ENCODE measurements around the gene PCDHA11. TPM values are rescaled to one million over a fixed set of nuclear protein-coding genes. Genes with fewer than 3 reads are reported as not detected.
A peak's percentile ranks its signal among the peaks of the same experiment; 100 is the strongest.
"Not testable (repeated sequence)": the region's sequence is repeated elsewhere in the genome, so short reads cannot be mapped to it uniquely, and the experiment has no call there.

PCDHA11 gene
- total RNA-seq, 2 donors from 2014 or later = 0.14 TPM

DNA sequence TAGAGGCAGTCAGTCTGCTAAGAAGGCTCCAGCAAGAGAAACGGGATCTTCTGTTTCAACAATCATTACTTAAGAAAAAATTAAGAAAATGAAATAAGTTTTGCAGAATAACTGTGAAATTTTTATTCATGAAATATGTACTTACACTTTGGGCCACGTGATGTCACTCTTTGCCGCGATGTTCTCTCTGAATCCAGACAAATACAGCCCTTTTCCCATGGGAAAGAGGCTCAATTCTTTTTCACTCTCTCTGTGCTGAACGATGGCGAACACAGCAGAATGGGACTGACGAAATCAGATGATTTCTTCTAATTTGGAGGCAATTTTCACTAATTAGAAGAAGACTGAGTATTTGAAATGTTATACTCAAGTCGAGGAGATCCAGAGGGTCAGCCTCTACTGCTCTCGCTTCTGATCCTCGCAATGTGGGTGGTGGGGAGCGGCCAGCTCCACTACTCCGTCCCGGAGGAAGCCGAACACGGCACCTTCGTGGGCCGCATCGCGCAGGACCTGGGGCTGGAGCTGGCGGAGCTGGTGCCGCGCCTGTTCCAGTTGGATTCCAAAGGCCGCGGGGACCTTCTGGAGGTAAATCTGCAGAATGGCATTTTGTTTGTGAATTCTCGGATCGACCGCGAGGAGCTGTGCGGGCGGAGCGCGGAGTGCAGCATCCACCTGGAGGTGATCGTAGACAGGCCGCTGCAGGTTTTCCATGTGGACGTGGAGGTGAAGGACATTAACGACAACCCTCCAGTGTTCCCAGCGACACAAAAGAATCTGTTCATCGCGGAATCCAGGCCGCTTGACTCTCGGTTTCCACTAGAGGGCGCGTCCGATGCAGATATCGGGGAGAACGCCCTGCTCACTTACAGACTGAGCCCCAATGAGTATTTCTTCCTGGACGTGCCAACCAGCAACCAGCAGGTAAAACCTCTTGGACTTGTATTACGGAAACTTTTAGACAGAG, 20.3 kb upstream of the PCDHA11 start, which contains the start of gene PCDHA9:
Gene PCDHA9, plus strand, starts transcription at position 244 of the 964 bp plus-strand sequence. Its CDS starts 114 bp downstream, at position 358.
- intact Hi-C loops (cut with DNase I); DNase-seq (ENCODE audit: low spot score): not testable (repeated sequence)

DNA sequence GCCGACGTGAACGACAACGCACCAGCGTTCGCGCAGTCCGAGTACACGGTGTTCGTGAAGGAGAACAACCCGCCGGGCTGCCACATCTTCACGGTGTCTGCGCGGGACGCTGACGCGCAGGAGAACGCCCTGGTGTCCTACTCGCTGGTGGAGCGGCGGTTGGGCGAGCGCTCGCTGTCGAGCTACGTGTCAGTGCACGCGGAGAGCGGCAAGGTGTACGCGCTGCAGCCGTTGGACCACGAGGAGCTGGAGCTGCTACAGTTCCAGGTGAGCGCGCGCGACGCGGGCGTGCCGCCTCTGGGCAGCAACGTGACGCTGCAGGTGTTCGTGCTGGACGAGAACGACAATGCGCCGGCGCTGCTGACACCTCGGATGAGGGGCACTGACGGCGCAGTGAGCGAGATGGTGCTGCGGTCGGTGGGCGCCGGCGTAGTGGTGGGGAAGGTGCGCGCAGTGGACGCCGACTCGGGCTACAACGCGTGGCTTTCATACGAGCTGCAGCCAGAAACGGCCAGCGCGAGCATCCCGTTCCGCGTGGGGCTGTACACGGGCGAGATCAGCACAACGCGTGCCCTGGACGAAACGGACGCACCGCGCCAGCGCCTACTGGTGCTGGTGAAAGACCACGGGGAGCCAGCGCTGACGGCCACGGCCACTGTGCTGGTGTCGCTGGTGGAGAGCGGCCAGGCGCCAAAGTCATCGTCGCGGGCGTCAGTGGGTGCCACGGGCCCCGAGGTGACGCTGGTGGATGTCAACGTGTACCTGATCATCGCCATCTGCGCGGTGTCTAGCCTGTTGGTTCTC, 18.7 kb upstream of the PCDHA11 start:
- intact Hi-C loops (cut with DNase I); DNase-seq (ENCODE audit: low spot score): not testable (repeated sequence)

DNA sequence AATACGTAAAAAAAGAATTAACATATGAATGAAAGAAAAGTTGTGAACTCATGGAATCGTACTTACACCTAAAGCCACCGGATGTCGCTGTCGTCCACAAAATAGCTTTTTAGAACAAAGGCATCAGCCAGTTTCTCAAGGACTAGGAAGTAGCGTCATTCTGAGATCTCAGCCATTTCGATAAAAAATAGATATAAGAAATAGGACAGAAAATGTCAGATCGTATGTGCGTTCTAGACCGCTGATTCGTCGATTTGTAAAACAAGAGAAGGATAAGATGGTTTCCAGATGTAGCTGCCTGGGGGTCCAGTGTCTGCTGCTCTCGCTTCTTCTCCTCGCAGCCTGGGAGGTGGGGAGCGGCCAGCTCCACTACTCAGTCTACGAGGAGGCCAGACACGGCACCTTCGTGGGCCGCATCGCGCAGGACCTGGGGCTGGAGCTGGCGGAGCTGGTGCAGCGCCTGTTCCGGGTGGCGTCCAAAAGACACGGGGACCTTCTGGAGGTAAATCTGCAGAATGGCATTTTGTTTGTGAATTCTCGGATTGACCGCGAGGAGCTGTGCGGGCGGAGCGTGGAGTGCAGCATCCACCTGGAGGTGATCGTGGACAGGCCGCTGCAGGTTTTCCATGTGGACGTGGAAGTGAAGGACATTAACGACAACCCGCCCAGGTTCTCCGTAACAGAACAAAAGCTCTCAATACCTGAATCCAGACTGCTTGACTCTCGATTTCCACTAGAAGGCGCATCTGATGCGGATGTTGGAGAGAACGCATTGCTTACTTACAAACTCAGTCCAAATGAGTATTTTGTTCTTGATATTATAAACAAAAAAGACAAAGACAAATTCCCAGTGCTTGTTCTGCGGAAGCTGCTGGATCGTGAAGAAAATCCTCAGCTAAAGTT, 12.7 kb upstream of the PCDHA11 start, which contains the start of gene PCDHA10:
Gene PCDHA10, plus strand, starts transcription at position 126 of the 903 bp plus-strand sequence. Its CDS starts 152 bp downstream, at position 278.
- no peak for DNase-seq (ENCODE audit: low spot score)

DNA sequence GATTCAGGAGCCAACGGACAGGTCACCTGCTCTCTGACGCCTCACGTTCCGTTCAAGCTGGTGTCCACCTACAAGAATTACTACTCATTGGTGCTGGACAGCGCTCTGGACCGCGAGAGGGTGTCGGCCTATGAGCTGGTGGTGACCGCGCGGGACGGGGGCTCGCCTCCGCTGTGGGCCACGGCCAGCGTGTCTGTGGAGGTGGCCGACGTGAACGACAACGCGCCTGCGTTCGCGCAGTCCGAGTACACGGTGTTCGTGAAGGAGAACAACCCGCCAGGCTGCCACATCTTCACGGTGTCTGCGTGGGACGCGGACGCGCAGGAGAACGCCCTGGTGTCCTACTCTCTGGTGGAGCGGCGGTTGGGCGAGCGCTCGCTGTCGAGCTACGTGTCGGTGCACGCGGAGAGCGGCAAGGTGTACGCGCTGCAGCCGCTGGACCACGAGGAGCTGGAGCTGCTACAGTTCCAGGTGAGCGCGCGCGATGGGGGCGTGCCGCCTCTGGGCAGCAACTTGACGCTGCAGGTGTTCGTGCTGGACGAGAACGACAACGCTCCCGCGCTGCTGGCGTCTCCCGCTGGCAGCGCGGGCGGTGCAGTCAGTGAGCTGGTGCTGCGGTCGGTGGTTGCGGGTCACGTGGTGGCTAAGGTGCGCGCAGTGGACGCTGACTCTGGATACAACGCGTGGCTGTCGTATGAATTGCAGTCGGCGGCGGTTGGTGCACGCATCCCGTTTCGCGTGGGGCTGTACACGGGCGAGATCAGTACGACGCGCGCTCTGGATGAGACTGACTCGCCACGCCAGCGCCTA, 11.4 kb upstream of the PCDHA11 start:
- no peak for DNase-seq (ENCODE audit: low spot score)
- intact Hi-C loops (cut with DNase I) = no loop called here

More for the DNA sequence above, 12.7 kb upstream of the PCDHA11 start, which contains the start of gene PCDHA10:
- intact Hi-C loops (cut with DNase I) = no loop called here

DNA sequence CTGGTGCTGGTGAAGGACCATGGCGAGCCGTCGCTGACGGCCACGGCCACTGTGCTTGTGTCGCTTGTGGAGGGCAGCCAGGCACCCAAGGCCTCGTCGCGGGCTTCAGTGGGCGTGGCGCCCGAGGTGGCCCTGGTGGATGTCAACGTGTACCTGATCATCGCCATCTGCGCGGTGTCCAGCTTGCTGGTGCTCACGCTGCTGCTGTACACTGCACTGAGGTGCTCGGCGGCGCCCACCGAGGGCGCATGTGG, 10.8 kb upstream of the PCDHA11 start:
- no peak for DNase-seq (ENCODE audit: low spot score)
- intact Hi-C loops (cut with DNase I) = no loop called here

DNA sequence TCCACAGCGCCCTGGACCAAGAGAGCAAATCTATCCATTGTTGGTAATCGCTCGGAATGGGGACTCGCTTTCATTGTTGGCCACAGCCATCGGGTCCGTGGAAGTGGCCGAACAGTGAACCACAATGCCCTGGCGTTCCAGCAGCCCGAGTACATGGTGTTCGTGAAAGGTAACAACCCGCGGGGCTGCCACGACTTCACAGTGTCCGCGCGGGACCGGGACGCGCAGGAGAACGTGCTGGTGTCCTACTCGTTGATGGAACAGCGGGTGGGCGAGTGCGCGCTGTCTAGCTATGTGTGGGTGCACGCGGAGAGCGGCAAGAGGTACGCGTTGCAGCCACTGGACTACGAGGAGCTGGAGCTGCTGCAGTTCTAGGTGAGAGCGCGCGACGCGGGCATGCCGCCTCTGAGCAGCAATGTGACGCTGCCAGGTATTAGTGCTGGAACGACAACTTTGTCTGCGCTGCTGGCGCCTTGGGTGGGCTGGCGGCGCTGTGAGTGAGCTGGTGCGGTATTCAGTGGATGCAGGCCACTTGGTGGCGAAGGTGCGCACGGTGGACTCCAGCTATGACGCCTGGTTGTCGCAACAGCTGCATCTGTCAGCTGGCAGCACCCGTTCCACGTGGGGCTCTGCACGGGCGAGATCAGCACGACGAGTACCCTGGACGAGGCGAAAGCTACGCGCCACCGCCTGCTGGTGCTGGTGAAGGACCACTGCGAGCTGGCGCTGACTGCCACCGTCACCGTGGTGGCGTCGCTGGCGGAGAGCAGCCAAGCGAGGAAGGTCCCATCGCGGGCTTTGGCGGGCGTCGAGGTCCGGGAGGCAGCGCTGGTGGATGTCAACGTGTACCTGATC, 6.1 kb upstream of the PCDHA11 start:
- intact Hi-C loops (cut with DNase I) = no loop called here
- no peak for DNase-seq (ENCODE audit: low spot score)

DNA sequence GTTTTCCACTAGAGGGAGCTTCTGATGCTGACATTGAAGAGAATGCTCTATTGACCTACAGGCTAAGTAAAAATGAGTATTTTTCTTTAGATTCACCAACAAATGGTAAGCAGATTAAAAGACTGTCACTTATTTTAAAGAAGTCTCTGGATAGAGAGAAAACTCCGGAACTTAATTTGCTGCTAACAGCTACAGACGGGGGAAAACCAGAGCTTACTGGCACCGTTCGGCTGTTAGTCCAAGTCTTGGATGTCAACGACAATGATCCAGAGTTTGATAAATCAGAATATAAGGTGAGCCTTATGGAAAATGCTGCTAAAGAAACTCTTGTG, 764 bp downstream of the PCDHA11 start:
- no peak for DNase-seq (ENCODE audit: low spot score)
- intact Hi-C loops (cut with DNase I) = no loop called here

DNA sequence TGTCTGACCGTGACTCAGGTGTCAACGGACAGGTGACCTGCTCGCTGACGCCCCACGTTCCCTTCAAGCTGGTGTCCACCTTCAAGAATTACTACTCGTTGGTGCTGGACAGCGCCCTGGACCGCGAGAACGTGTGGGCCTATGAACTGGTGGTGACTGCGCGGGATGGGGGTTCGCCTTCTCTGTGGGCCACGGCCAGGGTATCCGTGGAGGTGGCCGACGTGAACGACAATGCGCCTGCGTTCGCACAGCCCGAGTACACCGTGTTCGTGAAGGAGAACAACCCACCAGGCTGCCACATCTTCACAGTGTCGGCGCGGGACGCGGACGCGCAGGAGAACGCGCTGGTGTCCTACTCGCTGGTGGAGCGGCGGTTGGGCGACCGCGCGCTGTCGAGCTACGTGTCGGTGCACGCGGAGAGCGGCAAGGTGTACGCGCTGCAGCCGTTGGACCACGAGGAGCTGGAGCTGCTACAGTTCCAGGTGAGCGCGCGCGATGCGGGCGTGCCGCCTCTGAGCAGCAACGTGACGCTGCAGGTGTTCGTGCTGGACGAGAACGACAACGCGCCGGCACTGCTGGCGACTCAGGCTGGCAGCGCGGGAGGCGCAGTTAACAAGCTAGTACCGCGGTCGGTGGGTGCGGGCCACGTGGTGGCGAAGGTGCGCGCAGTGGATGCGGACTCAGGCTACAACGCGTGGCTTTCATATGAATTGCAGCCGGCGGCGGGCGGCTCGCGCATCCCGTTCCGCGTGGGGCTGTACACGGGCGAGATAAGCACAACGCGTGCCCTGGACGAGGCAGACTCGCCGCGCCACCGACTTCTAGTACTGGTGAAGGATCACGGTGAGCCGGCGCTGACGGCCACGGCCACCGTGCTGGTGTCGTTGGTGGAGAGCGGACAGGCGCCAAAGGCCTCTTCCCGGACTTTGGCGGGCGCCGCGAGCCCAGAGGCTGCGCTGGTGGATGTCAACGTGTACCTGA, 1.8 kb downstream of the PCDHA11 start:
- intact Hi-C loops (cut with DNase I) = no loop called here

DNA sequence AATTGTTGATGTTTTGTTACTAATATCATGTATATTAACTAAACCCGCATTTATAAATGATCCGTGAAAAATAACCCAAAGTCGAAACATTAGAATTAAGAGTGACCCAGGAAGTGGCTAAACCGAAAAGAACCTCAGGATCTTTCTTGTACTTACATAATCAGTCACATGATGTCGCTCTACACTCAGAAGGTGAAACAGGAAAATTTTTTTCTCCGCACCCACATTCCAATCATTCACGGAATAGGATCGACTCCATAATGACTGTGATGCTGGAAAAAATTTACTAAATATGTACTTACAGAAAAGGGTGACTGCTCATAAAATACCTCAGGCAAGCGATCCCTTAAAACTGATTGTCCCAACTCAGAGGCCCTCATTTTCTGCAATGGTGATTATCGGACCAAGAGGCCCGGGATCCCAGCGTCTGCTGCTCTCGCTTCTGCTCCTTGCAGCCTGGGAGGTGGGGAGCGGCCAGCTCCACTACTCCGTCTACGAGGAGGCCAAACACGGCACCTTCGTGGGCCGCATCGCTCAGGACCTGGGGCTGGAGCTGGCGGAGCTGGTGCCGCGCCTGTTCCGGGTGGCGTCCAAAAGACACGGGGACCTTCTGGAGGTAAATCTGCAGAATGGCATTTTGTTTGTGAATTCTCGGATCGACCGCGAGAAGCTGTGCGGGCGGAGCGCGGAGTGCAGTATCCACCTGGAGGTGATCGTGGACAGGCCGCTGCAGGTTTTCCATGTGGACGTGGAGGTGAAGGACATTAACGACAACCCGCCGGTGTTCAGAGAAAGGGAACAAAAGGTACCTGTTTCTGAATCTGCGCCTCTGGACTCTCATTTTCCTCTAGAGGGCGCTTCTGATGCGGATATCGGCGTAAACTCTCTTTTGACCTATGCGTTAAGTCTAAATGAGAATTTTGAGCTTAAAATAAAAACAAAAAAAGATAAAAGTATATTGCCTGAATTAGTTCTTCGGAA, 6.6 kb downstream of the PCDHA11 start, which contains the start of gene PCDHA12:
Gene PCDHA12, plus strand, starts transcription at position 224 of the 981 bp plus-strand sequence. Its CDS starts 165 bp downstream, at position 389.
- intact Hi-C loops (cut with DNase I) = no loop called here
- DNase-seq (ENCODE audit: low spot score) = no peak

More for the DNA sequence above, 1.8 kb downstream of the PCDHA11 start:
- no peak for DNase-seq (ENCODE audit: low spot score)

DNA sequence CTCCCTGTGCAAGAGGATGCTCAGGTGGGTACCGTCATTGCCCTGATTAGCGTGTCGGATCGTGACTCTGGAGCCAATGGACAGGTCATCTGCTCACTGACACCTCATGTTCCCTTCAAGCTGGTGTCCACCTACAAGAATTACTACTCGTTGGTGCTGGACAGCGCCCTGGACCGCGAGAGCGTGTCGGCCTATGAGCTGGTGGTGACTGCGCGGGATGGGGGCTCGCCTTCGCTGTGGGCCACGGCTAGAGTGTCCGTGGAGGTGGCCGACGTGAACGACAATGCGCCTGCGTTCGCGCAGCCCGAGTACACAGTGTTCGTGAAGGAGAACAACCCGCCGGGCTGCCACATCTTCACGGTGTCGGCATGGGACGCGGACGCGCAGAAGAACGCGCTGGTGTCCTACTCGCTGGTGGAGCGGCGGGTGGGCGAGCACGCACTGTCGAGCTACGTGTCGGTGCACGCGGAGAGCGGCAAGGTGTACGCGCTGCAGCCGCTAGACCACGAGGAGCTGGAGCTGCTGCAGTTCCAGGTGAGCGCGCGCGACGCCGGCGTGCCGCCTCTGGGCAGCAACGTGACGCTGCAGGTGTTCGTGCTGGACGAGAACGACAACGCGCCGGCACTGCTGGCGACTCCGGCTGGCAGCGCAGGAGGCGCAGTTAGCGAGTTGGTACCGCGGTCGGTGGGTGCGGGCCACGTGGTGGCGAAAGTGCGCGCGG, 7.9 kb downstream of the PCDHA11 start:
- DNase-seq (ENCODE audit: low spot score); intact Hi-C loops (cut with DNase I): not testable (repeated sequence)

DNA sequence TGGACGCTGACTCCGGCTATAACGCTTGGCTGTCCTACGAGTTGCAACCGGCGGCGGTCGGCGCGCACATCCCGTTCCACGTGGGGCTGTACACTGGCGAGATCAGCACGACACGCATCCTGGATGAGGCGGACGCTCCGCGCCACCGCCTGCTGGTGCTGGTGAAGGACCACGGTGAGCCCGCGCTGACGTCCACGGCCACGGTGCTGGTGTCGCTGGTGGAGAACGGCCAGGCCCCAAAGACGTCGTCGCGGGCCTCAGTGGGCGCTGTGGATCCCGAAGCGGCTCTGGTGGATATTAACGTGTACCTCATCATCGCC, 8.5 kb downstream of the PCDHA11 start:
- intact Hi-C loops (cut with DNase I) = no loop called here
- no peak for DNase-seq (ENCODE audit: low spot score)

DNA sequence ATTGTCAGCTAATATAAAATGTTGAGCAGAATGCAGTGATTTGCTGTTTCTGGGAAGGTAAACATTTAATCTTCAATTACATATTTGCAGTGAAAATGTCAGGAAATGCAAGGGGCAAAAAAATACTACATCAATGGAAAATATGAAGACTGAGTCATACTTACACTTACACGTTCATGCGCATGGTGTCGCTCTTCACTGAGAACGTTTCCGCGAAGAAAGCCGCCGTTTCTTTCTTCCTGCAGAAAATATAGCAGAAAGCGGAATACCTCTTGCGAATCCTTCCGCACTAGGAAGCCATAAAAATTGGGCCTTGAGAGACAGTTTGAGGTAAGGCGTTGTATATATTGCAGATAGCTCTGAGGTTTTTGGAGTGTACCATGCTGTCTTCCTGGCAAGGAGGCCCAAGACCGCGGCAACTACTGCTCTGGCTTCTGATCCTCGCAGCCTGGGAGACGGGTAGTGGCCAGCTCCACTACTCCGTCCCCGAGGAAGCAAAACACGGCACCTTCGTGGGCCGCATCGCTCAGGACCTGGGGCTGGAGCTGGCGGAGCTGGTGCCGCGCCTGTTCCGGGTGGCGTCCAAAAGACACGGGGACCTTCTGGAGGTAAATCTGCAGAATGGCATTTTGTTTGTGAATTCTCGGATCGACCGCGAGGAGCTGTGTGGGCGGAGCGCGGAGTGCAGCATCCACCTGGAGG, 13.3 kb downstream of the PCDHA11 start, which contains the start of gene PCDHA13:
Gene PCDHA13, plus strand, starts transcription at position 236 of the 702 bp plus-strand sequence. Its CDS starts 145 bp downstream, at position 381.
- intact Hi-C loops (cut with DNase I) = no loop called here
- DNase-seq (ENCODE audit: low spot score) = no peak

DNA sequence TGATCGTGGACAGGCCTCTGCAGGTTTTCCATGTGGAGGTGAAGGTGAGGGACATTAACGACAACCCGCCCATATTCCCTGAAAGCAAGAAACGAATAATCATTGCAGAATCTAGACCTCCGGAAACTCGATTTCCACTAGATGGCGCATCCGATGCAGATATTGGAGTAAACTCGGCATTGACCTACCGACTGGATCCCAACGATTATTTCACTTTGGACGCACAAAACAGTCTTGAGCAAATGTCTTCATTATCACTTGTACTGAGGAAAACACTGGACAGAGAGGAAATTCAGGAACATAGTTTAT, 13.8 kb downstream of the PCDHA11 start:
- DNase-seq (ENCODE audit: low spot score) = no peak
- intact Hi-C loops (cut with DNase I) = no loop called here

DNA sequence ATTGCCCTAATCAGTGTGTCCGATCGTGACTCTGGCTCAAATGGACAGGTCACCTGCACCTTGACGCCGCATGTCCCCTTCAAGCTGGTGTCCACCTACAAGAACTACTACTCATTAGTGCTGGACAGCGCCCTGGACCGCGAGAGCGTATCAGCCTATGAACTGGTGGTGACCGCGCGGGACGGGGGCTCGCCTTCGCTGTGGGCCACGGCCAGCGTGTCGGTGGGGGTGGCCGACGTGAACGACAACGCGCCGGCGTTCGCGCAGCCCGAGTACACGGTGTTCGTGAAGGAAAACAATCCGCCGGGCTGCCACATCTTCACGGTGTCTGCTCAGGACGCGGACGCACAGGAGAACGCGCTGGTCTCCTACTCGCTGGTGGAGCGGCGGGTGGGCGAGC, 14.6 kb downstream of the PCDHA11 start:
- intact Hi-C loops (cut with DNase I) = no loop called here
- peak; percentile 80 for DNase-seq (ENCODE audit: low spot score)

All from posterior vena cava (tissue), 2 donors.